Activated CD8-positive, alpha-beta memory T cell treated with anti-CD3 and anti-CD28 coated beads, Interleukin-2, amount 50 U/mL, for 24 hours (primary cell): ENCODE data around the gene MICAL2.
A peak's percentile ranks its signal among the peaks of the same experiment; 100 is the strongest.

Experiments used
- DNase-seq: peaks from one replicate; pipeline ENCODE4 v3.0.0-alpha.2; 2020; ENCODE audit errors: extremely low read depth

The MICAL2 gene

DNA sequence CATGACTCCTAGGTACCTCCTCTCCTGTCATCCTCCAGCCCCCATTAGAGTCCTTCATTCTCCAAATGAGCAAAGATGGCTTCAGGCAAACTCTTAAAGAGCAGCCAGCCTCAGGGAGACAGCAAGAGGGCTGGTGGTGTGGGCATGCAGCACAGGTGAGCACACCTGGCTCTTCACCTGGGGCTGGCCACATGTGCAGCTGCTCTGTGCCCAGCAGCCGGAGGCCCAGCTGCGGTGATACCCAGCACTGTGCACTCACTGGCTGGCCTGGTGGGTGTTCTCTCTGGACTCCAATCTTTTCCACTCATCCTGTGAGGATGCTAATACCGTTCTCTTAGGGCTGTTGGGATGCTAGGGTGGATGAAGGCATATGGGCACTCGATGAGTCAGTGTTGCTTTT is 160.9 kb downstream of the MICAL2 start:
- no peak for DNase-seq

DNA sequence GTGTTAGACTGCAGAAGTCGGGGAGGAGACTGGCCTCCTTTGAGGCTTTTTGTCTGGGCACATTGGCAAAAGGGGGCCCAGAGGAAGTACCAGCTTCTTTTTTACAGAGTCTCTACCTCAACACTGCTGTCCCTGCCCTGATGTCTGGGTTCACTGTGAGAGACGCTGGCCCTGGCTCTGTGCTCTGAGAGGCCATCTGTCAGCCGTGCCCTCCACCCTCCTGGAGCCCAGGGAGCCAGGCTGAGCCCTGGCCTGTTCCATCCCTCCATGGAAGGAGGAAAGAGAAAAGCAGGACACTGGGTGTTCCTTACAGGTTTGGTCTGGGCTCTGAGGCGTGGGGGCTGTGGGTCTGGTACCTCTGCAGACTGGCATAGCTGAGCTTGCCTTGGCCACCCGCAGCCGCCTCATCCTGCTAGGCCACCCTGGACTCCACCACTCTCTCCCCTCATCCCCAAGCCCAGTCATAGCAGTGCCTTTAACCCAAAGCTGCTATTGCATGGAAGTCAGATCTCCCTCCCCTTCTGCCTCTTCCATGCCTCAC is 161.5 kb downstream of the MICAL2 start:
- no peak for DNase-seq

DNA sequence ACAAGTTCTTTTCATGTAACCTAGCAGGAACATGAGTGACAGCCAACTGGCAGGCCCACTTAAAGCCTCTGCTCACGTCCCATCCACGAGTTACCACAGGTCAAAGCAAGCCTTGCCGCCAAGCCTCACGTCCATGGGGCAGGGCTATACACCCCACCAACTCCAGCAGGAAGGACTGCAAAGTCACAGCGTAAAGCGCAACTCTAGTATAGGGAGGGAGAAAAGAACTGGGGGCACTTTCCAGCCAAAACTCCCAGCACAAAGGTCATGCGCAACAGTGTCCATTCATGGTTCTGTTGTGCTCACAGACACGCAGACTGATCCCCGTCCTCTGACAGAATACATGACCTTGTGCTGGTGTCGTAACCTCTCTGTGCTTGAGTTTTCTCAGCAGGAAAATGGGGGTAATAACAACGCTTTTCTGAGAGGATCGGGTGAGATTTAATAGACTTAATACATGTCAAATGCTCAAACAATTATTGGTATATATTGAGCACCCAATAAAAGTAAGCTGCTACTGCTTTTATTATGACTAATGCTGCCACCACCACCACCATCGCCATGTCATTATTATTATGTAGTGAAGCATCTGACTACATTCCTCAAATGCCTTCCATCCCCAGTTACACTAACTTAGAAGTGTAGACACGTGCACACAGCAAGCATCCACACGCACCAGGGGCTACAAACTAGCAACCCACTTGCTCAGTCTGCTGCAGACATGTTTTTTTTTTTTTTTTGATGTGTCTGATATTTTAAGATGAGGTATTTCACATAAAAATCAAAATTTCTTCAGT is 162.6 kb downstream of the MICAL2 start:
- DNase-seq: no peak

DNA sequence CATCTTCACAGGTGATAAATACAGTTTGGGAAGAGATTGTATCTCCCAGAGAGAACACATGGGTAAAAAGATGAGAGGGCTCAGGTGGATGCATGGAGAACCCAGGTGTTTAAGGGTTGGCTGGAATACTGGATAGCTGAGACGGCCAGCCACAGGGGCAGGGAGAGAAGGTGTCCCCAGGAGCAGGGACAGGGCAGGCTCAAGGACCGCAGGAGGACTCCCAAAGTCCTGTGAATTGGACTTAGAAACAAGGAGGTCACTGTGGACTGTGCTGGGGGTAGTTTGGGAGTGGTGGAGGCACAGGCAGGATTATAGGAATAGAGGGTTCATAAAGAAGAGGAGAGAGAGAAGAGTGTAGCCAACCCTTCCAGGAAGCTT is 163.2 kb downstream of the MICAL2 start:
- no peak for DNase-seq

DNA sequence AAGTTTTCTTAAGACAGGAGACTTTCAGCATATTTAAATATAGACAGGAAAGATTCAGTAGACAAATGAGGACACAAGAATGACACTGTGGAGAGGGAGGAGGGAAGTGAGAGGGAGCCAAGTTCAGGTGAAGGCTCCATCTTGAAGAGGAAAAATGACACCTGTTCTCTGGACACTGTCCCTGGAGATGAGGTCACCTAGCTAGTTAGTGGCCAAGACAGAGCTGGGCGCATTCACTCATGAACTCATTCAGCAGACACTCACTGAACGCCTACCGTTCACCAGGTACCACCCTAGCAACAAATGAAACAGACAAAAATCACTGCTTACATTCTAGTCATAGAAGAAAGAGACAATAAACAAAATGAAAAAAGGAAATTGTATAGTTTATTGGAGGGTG is 163.7 kb downstream of the MICAL2 start:
- no peak for DNase-seq

DNA sequence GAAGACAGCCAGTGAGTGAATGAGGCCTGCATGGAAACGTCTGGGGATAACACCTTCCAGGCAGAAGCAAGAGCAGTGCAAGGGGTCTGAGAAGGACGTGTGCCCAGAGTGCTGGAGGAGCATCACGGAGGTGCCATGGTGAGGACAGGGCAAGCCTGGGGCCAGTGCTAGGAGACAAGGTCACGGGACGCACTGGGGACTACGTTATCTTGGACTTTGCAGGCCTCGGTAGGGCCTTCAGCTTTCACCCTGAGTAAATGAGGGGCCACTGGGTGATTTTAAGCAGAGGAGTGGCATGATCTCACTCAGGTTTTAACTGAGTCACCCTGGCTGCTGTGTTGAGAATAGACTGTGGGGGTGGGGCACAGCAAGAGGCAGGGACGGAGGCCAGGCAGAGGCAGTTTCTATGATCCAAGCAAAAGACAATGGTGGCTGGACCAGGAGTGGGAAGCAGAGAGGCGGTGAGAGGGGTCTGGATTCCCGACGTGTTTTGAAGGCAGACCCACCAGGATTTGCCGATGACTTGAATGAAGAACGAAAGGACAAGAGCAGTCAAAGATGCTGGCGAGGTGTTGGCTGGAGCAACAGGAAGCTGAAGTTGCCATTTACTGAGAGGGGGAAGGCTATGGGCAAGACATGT is 164.3 kb downstream of the MICAL2 start:
- no peak for DNase-seq

DNA sequence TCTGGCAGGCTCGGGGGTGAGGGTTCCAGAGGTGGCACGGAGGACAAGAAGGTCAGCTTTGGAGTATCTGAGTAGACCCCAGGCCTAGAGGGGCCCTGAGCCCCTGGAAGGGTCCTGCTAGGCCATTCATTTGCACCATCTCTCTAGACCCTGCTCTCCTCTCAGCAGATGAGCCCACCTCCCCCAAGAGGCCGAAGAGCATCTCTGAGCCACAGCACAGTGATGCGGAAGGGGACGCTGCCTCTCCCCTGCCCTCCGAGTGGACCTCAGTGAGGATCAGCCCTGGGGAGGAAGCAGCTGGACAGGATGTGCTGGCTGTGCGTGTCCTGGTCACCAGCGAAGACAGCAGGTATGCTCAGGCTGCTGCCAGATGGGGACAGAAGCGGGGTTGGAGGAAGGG is 165.4 kb downstream of the MICAL2 start:
- no peak for DNase-seq

DNA sequence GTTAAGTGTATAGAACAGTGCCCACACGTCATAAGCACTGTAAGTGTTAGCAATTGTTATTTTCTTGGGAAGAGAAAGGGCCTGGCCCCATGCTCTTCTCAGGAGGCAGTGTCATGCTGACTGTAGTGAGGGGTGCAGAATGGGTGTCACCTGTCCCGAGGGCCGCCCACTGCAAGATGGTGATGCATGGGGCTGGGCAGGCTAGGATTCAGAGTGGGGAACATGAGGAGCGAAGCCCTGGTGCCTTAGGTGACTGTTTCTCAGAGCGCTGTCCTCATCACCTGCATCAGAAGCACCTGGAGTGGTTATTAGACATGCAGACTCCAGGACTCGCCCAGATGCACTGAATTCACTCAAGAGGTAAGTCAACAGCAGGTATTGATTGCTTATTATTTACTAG is 166.0 kb downstream of the MICAL2 start:
- no peak for DNase-seq

DNA sequence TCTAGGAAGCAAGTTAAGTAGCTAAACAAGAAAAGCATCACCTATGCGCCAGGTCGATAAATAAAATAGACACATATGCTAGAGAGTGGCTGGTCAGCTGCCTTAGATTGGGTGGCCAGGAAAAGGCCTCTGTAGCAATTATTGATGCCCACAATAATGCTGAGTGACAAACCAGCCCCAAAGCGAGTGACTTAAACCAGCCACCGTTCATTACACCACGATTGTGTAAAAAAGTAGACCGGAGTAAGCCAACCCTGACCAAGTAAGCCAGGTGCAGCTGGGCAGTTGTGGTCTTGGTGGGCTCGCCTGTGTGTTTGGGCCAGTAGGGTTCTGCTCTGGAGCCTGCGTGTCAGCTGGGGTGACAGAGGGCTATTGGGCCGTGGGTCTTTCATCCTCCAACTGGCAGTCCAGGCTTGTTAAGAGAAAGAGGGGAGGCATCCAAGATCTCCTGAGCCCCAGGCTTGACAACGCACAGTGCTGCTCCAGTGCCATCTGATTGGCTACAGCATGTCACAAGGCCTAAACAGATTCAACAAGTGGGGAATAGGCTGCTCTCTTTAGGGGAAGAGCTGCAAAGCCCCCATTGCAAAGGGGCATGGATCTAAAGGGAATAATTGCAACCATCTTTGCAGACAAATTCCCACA is 166.6 kb downstream of the MICAL2 start:
- DNase-seq: no peak

DNA sequence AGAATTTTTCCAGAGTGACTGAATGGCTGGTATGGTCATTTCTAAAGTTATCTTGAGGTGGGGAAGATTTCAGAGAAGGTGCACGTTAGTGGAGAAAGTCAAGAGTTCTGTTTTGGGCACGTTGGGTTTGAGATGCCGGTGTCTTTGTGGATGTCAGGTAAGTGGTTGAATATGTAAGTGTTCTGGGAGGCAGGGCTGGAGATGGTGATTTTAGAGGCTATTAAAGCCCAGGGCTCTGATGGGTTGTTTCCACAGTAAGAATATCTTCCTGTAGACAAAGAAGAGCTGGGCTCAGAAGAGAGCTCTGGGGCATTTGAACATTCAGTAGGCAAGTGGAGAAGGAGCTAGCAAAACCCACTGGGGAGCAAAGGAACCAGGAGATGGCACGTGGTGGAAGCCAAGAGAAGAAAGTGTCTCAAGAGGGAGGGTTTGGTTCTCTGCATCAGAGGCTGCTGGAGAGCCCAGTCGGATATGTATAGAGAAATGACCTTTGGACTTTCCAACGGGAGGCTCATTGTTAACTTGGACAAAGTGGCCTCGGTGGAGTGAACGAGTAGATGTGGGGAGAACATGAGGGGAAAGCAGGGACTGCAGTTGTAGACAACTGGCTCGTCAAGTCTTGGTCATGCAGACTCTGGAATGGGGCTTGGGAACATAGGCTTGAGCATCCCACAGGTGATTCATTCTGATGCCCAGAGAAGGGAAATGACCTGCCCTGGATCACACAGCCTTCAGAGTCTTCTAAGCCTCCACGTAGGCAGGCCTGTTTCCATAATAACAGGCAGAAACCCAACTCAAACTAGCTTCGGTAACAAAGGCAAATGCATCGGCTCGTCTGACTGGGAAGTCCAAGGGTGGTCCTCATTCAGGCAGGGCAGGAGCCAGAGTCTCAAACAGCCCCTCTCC is 168.6 kb downstream of the MICAL2 start:
- no peak for DNase-seq

DNA sequence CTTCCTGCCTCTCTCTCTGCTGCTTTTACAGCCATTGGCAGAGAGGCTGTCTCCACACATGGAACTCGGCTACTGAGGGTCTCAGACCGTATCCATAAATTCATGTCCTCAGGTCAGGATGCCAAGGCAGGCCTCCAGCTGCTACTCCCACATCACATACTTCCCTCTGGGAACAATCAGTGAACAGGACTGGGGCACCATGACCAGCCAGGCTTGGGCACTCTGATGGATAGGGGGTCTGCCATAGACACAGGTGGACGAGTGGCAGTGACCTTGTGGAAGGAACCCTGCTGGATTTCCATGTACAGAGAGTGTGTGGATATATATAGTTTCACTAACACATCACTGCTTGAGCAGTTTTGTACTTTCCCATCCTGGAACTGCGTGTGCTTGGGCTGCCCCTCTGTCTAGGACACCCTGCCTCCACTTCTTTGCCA is 169.3 kb downstream of the MICAL2 start:
- DNase-seq: no peak

DNA sequence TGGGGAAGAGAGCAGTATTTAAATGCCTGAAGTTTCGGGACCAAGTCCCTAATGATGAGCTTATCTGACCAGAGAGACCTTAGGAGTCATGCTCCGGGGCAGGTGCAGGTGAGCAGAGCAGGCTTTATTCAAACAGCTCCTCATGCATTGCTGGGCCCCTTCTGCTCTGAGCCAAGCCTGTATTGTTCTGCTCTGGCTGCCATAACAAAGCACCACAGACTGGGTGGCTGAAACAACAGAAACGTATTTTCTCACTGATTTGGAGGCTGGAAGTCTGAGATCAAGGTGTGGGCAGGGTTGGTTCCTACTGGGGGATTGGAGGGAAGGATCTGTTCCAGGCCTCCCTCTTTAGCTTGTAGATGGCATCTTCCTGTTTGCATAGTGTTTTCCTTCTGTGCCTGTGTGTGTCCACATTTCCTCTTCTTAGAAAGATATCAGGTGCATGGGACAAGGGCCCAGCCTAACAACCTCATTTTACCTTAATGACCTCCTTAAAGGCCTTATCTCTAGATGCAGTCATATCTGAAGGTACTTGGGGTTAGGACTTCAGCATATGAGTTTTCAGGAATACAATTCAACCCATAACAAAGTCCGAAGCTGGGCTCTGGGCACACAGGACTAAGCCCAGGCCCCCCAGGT is 169.9 kb downstream of the MICAL2 start:
- no peak for DNase-seq

DNA sequence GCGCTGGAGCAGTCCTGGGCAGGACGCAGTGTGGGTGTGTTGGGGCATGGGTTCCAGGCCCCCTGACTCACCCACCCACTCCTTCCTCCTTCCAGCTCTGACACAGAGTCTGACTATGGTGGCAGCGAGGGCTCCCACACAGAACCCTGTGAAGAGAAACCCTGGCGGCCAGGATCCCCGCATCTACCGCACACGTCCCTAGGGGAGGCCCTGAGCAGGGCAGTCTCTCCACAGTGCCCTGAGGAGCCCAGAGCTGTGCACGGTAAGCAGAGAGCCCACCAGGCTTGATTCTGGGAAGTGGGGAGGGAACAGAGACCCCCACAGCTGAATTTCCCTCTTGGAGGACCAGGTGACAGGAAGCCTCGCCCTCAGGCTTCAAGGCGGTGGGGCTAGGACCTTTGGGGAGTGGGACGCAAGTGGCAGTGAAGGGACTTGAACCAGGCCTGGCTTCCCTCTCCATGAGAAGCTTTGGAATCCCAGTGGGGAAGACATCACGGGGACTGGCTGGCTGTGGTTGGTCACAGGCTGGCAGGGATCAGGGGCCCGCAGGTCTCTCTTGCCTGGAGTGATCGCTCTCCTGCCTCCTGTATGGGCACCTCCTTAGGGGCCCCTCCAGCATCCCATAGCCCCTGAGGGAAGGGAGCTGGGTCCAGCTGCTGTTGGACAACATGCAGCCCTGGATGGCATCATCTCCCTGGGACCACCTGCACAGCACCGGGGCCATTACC is 170.6 kb downstream of the MICAL2 start:
- DNase-seq: no peak

DNA sequence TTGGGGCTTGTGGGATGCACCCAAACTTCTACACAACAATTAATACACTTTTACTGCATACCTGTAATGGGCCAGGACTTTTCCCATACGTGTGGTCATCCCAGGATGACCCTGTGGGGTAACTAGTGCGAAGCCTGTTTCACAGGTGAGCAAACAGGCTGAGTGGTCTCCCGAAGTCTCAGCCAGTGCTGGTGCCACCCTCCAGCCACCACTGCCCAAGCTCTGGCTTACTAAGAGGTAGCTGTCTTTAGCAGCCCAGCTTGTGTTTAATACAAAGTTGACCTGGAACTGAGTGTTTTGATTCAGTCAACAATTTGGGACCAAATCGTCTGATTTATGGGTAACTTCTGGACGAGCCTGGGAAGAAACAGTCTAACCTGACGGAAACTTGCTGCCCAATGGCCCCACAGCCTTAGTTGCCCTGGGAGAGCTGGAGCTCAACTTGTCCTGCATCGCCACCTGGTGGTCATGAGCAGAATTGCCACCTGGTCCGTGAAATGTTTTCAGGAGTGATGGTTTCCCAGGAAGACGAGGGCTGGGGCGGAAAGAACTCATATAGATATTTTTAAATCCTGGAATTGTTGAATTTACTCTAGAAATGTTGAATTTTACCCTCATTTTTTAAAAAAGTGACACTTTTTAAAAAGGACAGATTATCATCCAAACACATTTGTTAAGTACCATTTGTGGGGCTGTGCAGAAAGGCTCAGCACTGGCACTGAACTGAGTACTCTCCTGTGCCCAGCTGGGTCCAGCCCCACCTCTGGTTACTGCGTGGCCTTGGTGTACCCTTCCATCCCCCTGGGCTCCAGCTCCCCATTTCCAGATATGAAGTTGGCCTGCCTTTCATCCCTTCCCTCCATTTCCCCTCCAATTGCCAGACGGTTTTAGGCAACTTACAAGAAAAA is 171.4 kb downstream of the MICAL2 start:
- peak; percentile 53 for DNase-seq

DNA sequence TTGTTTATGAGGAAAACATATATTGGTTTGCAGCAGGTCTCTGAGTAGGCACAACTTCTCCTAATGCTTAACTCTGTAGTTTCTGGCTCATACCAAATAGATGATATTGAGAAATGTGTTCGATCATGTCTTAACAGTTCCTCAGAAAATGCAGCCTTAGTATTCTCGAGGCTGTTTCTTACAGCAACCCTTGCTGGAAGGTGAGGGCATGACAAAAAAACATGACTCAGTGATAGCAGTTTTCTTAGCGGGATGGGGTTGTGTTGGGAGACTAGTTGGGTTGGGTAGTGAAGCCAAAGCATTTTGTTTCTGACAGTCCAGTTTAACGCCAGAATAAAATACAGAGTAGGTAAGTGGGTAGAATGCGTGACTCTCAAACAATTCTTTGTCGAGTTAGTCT is 172.3 kb downstream of the MICAL2 start:
- DNase-seq: no peak

DNA sequence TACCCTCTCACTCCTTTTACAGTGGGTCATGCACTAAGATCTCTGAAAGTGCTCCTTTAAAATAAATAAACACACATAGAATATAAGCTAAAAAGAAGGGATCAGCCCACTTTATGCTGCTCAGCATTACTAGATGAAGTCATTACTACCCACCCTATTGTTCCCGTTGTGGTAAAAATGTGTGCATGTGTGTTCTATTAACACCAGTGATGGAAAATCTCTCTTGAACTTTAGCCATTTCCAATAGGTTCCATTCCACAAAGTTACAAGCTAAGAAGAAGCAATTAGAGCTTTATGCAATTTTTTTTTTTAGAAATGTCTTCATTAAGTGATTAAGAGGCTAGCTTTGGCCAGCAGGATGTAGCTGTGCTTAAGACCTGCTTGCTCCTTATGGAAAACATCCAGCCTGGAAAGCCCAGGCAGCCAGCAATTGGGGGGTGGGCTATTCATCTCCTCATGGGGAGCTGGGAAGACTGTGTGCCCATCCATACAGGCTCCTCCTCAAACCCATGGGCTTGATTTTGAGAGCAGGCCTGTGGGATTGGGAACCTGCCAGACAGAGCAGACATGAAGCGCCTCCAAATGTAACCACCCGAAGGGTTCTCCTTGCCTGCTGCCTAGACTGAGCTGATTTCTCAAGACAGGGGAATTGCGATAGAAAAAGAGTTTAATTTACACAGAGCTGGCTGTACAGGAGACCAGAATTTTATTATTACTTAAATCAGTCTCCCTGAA is 174.1 kb downstream of the MICAL2 start:
- DNase-seq: no peak

DNA sequence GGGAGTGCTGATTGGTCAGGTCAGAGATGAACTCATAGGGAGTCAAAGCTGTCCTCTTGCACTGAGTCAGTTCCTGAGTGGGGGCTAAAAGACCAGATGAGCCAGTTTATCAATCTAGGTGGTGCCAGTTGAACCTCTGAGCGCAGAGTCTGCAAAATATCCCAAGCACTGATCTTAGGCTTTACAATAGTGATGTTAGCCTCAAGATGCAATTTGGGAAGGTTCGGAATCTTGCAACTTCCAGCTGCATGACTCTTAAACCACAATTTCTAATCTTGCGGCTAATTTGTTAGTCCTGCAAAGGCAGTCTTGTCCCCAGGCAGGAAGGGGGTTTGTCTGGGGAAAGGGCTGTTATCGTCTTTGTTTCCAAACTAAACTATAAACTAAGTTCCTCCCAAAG is 174.7 kb downstream of the MICAL2 start:
- DNase-seq: no peak

DNA sequence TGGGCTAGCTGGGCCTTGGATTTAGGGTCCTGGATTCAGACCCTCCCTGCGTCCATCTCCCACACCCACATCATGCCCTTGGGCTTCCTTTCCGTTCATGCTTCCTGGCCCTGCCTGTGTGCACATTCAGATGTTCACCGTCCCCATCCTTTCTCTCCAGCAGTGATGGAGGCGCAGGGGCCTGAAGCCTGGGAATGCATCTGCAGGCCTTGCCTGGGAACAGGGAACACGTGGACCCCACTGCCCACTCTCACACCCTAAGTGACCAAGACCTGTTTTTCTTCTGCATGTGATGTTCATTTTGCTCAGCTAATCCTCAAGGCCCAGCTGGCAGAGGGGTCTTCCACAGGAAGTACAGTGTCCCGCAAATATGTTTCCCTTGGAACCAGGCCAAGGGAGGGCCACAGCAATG is 175.4 kb downstream of the MICAL2 start:
- no peak for DNase-seq

DNA sequence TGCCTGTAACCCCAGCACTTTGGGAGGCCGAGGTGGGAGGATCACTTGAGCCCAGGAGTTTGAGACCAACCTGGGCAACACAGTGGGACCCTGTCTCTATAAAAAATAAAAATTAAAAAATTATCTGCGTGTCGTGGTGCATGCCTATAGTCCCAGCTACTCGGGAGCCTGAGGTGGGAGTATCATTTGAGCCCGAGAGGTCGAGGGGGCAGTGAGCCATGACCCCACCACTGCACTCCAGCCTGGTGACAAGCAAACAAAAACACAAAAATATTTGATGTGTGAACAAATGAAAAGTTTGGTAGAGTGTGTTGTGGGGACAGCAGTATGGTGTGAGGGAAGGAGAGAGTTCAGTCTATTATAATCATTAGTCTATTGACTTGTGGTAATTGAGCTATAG is 176.2 kb downstream of the MICAL2 start:
- no peak for DNase-seq
